DLD1 (cell line): ENCODE data around the gene PARVB.

Source experiments
- in situ Hi-C: cut with HindIII; loops from 2 replicates; pipeline ENCODE4 v1.10.0; 2017; ENCODE audit warnings: low sequenced_read_pairs

Gene PARVB

DNA sequence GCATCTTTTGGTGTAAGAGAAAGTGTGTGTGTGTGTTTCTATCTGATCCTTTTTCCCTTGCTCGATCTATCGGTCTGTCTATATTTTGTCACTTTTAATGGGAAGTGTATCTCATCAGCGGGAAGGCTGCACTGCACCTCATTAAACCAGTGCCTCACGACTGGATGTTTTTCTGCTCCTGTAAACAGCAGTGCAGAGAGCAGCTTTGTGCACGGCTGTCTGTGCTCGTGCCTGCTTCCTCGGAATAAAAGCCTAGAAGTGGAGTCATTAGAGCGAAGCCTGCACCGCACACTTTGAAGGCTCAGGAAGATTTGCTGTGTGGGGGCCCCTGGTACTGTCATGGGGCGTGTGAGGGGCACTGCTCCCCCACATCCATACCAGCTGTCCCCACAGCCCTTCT, 129.6 kb downstream of the PARVB start:
- in situ Hi-C loops = no loop called here

DNA sequence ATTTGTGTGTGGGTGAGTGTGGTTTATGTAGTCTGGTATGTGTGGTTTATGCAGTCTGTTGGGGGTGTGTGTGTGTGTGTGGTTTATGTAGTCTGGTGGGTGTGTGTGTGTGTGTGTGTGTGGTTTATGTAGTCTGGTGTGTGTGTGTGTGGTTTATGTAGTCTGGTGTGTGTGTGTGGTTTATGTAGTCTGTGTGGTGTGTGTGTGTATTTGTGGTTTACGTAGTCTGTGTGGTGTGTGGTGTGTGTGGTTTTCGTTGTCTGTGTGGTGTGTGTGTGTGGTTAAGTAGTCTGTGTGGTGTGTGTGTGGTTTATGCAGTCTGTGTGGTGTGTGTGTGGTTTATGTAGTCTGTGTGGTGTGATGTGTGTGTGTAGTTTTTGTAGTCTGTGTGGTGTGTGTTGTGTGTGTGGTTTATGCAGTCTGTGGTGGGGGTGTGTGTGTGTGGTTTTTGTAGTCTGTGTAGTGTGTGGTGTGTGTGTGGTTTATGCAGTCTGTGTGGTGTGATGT, 130.4 kb downstream of the PARVB start:
- in situ Hi-C loops = no loop called here

DNA sequence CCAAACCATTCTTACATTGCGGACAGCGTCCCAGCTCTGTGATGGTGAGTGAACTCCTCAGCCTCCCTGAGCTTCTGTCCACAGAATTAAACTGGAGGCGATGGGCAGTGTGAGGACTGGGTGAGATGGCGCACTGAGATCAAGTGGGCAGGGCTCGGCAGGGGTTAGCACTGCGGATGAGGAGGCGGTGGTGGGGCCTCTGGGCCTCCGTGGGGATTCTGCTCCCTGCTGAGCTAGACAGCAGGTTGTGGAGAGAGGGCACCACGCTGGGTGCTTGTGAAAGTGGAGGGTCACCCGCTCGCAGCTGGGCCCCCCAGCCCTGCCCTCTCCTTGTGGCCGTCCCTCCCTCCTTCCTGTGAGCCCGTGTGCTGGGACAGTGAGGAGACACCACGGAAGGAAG, 131.0 kb downstream of the PARVB start:
- in situ Hi-C loops = no loop called here

DNA sequence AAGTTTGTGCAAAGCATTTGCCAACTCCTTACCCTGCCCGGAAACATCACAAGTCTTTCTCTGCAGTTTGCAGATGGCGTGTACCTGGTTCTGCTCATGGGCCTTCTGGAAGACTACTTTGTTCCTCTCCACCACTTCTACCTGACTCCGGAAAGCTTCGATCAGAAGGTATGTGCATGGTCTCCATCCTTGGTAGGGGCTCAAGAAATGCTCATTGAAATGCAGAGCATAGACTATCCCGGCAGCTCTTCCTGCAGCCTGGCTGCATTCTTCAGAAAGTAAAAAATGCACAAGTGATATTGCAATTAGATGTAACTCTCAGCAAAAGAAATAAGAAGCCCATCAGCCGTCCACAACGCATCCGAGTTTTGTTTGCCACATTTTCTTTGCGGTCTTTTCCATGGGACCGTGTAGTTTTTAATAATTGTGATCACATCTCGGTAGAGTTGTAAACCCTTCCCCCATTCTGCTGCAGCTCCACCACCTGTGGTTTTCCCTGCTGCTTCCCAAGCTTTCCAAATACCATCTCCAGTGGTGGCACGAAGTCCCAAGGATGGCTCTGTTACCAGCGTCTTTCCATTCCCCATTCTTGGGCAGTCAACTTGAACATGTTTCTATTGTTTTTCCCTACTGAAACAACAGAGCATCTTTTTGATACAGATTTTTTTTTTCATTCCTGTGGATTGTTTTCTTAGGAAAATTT, 134.0 kb downstream of the PARVB start:
- in situ Hi-C loops = no loop called here

DNA sequence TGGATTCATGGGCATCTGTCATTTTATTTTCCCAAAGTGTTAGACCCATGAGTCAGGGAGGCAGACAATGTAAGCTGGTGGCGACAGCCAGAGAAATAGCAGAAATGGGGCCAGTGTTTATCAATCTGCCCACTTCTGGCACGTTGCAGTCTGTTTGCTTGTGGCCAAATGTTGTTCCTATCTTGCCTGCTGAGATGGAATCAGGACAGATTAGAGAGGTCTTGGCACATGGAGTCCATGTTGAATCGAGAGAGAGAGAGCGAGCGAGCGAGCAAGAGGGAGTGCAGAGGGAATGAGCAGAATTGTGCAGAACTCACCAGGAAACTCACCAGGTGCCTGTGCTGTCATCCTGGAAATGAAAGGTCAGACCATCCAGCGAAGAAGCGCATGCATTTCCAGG, 134.7 kb downstream of the PARVB start:
- in situ Hi-C loops = no loop called here

DNA sequence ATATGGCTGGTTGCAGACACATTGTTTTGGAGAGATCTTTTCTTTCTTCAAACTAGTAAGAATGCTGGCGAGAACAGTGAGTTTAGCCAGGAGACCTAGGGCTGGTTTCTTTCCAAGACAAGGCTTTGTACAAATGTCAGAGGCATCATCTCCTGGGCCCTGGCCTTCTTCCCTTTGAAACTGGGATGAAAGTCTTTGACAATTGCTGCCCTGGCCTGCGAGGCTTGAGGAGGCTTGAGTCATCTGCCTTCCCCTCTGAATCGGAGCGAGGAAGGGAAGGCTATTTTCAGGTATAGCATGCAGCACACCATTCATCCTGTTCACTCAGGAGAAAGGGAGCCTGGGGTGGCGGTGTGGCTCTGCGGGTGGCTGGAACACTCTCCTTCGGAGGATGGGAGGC, 135.1 kb downstream of the PARVB start:
- in situ Hi-C loops = no loop called here

DNA sequence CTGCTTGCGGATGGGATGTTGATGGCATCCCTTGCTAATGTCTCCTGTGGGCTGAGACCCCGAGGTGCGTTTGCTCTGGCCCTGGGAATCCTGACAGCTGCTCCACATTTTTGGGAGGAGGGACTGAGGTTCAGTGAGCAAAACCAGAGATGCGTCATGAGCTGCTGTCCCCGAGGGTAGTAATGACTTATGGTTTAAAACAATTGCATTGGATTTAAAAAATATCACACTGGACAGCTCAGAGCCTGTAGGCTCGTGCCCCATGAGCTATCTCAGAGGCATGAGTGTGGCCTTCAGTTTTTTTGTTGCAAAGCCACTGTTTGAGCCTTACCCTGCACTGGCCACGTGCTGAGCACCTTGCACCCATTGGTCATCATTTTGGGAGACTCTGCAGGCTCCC, 135.7 kb downstream of the PARVB start:
- in situ Hi-C loops = no loop called here

DNA sequence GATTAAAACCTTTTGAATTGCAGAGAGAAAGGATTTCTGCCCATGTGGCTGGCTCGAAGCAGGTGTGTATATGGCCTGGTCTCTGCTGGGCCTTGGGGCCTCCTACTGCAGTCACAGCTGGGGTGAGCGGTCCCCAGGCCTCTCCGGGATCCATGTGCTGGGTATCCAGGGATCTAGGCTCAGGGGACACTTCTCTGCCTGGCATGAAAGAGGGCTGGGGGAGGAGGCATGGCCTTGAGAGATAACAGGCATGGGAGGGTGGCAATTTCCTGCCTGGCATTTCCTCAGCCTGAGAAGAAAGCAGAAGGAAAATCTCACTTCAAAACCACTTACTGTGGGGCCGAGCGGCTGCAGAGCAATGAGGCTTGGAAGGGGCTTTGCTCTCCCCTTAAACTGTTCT, 136.3 kb downstream of the PARVB start:
- in situ Hi-C loops = no loop called here

DNA sequence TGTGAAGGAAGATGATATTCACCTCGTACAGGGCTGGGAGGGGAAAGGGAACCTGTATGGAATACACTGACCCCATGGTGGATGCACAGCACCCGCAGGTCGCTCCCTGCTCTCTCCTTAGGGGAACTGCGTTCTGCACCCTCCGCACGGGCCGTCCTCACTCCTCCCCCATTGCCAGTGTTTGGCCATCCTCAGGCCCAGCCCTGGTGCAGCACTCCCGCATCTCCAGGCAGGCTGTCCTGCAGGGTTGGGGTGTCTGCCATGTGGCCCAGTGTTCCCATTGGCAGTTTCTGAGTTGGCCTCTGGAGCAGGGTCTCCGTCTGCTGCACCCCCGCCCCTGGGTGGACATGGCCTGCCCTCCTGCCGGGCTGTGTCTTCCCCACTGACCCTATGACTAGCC, 137.6 kb downstream of the PARVB start:
- in situ Hi-C loops = no loop called here

DNA sequence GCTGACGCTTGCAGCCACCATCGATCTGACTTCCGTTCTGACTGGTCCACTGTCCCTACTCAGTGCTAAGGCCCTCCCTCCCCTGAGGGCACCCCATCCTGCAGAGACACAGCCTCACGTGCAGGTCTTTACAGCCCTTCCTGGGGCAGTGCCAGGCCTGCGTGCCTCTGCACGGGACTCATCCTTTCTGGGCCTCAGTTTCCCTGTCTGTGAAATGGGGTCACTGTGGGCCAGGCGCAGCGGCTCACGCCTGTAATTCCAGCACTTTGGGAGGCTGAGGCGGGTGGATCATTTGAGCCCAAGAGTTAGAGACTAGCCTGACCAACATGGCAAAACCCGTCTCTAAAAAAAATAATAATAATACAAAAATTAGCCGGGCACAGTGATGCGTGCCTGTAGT, 138.9 kb downstream of the PARVB start:
- in situ Hi-C loops = no loop called here

DNA sequence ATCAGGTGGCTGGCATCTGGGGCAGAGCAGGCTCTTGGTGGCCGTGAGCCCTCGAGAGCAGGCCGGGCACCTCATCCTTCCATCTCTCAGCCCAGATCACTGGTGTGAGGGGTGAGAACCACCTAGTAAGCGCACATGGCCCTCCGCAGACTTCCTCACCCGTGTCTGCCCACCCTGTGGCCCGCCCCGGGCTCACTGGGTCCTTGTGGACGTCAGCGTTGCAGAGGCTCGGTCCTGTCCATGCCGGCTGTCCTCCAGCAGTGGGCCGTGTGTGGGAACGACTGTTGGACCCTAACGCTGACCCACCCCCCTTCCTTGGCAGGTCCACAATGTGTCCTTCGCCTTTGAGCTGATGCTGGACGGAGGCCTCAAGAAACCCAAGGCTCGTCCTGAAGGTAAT, 139.4 kb downstream of the PARVB start:
- in situ Hi-C loops = no loop called here

DNA sequence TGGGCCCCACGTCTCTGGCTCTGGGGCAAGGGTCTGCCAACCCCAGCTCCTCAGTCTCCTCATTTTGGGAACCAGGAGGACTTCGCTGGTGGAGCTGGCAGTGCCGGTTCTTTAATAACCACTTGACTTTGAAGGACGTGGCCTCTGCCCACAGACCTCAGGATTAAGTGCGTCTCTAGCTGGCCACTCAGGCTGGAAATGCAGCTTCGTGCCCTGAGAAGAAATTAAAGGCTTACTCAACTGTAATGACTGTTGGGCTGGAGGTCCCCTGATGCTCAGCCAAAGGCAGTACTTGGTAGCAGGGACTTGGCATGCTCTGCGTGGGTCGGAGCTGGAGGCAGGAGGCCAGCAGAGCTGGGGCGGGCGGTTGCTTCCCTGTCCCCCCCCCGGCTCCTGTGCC, 139.9 kb downstream of the PARVB start:
- in situ Hi-C loops = no loop called here

DNA sequence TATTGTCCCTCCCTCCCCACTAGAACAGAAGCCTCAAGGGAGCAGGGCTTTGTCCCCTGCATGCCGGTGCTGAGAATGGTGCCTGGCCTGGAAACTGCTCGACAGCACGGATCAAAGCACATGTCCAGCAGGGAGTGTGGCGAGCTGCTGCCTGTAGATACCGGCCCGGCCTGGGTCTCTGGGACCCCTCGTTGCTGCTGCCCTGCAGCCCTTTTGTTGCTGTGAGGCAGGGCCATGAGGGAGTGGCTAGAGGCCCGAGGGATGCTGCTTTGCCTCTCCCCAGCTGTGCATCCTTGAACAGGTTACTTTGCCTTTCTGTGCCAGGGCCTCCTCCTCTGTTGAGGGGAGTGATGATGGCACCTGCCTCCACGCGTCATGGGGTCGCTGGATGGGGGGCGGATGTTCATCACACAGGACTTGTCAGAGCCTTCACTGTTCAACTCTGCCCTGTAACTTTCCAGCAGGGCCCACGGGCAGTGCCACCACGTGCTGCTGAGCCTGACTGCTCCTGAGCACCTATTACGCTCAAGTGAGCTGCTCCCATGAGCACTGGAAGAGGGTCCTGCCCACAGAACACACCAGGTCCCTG, 141.3 kb downstream of the PARVB start:
- in situ Hi-C loops = no loop called here

DNA sequence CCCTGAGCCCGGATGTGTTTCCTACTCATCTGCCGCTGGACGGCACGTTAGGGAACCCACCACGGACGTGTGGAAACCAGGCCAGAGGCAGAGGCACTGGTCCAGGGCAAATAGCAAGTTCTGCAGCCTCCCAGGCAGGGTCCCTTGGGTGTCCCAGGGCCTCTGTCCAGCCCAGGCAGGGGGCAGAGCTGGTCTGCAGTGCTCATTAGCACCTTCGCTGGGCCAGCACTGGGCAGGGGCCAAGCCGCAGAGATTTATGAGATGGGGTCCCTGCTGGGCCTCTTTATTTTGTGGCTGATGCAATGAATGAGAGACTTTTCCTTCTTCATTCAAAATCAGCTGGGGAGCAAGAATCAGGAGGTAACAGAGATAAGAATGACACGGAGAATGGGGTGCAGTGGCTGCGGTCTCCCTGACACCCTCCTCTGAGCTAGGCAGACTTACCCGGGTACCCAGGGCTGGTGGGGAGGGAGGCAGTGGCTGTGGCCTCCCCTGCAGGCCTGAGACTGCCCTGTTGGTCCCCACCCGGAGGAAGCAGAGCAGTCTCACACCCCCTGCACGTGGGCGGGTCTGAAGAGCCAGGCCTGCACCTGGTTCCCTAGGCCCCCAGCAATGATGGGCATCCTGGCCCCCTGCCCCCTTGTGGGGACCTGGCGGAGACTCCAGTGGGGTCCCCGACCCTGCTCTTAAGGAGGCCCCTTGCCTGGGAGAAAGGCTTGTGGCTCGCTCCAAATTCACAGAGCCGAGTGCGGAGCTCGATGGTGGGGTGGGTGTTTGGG, 142.6 kb downstream of the PARVB start:
- in situ Hi-C loops = no loop called here

DNA sequence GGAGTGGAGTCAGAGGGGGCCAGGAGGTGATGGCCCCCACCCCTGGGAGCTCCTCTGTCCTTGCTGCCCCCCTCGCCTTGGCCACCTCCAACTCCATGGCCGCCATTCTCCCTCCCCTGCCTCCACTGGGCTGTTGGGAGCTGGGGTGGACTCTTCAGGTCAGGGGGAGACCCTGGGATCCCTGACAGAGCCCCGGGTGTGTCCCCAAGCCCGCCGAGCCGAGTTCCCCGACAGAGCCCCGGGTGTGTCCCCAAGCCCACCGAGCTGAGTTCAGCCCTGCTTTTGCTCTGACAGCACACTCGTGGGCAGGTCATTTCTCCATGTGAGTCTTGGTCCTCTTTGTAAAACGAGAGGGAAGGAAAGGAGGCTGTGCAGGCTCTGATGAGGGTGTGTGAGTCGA, 143.4 kb downstream of the PARVB start:
- in situ Hi-C loops = no loop called here

DNA sequence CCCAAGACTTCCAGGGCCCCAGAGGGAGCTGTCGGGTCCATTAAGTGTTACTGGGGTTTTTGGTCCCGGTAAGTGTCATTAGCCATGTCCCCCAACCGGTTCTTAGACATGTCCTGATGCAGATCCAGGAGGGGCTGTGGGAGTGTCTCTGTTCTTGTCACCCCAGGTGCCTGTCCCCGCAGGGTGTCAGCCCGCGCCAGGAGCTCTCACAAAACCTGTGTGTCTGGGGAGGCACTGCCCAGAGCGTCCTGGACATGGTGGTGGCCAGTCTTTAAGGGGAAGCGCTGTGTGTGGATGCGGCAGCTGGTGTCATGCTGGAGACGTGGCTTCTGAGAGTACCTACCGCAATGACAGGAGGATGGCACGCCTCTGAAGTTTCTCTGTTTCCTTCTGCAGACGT, 144.1 kb downstream of the PARVB start:
- in situ Hi-C loops = no loop called here

DNA sequence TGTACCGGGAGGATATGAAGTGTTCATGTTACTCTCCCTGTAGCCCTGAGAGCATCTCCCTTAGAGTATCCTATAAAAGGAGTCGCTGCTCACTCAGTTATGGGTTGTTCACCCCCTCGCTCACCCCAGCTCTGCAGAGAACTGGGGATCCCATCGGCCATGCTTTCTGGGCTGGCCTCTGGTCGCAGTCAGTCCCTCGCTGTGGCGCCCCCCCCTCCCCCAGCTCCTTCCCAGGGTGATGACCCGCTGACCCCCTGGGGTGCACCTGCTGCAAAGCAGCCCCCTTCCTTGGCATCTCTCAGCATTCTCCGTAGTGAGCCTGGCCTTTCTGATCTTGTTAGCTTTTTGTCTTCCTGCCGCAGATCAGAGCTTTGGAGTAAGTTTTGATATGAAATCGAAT, 146.4 kb downstream of the PARVB start:
- in situ Hi-C loops = no loop called here

DNA sequence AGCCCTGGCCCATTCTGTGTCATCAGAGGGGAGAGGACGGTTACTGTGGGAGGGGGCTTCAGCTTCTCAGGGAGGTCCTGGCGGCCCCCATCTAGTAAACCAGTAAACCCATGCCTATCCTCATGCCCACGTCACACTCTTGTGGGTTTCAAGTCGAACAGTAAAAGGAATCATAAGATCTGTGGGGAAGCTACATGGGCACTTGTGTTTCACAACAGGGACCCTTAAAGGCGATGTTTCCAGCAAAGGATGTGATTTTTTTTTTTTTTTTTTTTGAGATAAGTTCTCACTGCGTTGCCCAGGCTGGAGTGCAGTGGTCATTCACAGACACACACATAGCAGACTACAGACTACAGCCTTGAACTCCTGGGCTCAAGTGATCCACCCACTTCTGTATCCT, 147.5 kb downstream of the PARVB start:
- in situ Hi-C loops = no loop called here

DNA sequence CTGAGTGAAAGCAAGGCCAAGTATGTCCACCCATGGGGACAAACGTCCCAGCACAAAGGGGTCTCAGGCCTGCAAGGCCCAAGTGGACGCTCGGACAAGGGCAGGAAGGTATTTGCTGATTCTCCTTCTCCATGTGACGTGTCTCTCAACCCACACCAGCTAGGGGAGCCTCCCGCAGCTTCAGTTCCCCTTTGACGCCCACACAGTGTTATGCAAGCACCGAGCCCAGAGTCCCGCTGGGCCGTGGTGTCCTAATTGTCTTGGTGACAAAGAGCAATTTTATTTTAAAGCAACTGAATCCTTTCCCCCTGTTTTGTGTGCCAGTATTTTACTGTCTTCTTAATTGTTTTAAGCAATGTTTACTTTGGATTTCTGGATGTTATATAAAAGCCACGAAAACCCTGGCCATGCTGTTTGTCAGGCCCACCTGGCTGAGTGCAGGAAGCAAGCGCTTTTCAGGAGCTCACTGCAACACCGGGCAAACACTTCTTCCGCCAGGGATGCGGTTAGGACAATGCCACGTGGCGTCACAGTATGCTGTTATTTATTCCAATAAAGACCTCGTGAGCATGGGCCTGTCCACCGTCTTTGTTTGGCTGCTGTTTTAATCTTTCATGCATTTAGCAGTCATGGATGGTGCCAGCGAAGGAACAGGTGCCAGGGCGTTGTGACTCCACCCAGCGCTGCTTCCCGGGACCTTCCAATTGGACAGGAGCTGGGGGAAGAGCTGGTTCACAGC, 148.4 kb downstream of the PARVB start:
- in situ Hi-C loops = no loop called here

DNA sequence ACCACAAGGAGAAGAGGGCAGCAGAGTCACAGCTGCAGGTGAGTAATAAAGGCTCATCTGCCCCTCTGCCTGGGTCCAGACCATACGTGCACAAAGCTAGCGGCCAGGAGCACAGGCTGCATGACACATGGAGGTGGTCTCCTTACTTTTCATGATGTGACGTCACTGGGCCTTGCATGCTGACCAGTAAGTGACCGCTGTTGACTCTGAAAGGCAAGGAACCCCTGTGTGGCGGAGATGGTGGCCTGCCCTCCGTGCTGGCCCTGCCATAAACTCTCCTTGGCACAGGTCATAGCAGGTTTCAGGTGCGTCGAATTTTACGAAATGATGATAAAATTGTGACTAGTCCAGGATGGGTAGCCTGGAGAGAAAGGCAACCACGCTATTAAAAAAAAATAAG, 149.1 kb downstream of the PARVB start:
- in situ Hi-C loops = no loop called here

DNA sequence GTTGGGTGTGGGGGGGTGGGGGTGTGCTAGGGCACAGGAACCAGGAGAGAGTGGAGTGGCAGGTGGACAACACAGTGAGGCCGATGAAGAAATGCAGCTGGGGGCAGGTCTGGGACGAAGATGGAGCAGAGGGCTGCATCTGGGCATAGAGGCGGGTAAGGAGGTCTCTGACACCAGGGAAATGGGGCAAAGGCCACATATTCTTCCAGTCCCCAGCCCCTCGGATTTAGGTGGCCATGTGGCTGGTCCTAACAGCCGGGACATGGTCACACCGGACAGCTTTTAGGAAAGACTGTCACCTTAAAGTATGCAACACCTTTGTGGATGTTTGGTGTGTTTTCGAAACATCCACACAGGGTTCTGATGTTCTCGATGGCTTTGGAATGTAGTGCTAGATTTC, 151.6 kb downstream of the PARVB start:
- in situ Hi-C loops = no loop called here
